ENCODE measurements around the gene SENP2. TPM values are rescaled to one million over a fixed set of nuclear protein-coding genes. Genes with fewer than 3 reads are reported as not detected.

Gene SENP2
- polyA plus RNA-seq, 1 experiment = 9.9 TPM

GRCh38 chr3:185584686-185585085 lies 1.4 kb upstream of the SENP2 start:
- DNase-seq (ENCODE audit: low read depth) = no peak

GRCh38 chr3:185585518-185585858 lies 607 bp upstream of the SENP2 start:
- H3K27me3 ChIP-seq (ENCODE audit: control insufficient read depth, insufficient read depth, low read length) = no peaks in the 10 kb centered on the region
- H3K4me3 ChIP-seq (ENCODE audit: low read depth, low read length) = peak overlapping the region; percentile 88
- ChIA-PET CTCF (interaction anchor here (0.9 to 3.9 kb wide), 2 partner anchors 10 to 40 kb away, joined by 4 to 19 read pairs; no protein-coding TSS in a partner anchor), POLR2A (no interaction called here)
- no peak for TF ChIP-seq CTCF (IDR thresholded peaks at IDR 0.05; ENCODE audit: insufficient read depth, low read depth, low read length)
- DNase-seq (ENCODE audit: low read depth) = no peak
- H3K36me3 ChIP-seq (ENCODE audit: control insufficient read depth, insufficient read depth, low read length) = no peaks in the 10 kb centered on the region

More at GRCh38 chr3:185584686-185585085, 1.4 kb upstream of the SENP2 start:
- no peak overlapping the region for H3K4me3 ChIP-seq (ENCODE audit: low read depth, low read length)
- ChIA-PET CTCF (interaction anchor here (3.9 kb wide), 1 partner anchor 9 kb away, joined by 19 read pairs; no protein-coding TSS in a partner anchor), POLR2A (no interaction called here)
- no peaks in the 10 kb centered on the region for H3K36me3 ChIP-seq (ENCODE audit: control insufficient read depth, insufficient read depth, low read length)
- no peaks in the 10 kb centered on the region for H3K27me3 ChIP-seq (ENCODE audit: control insufficient read depth, insufficient read depth, low read length)
- no peak for TF ChIP-seq CTCF (IDR thresholded peaks at IDR 0.05; ENCODE audit: insufficient read depth, low read depth, low read length)

- ChIA-PET CTCF (interaction anchor here (0.9 to 3.9 kb wide), 2 partner anchors 11 to 42 kb away, joined by 4 to 19 read pairs; no protein-coding TSS in a partner anchor), POLR2A (no interaction called here)
- peak overlapping the region; percentile 88 for H3K4me3 ChIP-seq (ENCODE audit: low read depth, low read length)
- no peaks in the 10 kb centered on the region for H3K27me3 ChIP-seq (ENCODE audit: control insufficient read depth, insufficient read depth, low read length)
- H3K36me3 ChIP-seq (ENCODE audit: control insufficient read depth, insufficient read depth, low read length) = no peaks in the 10 kb centered on the region; the same call in 1 of the 2 replicates
- no peak for DNase-seq (ENCODE audit: low read depth)
- TF ChIP-seq CTCF (IDR thresholded peaks at IDR 0.05; ENCODE audit: insufficient read depth, low read depth, low read length) = no peak
Measured at GRCh38 chr3:185586686-185587039, 568 bp downstream of the SENP2 start.

GRCh38 chr3:185594073-185594472 lies 8.0 kb downstream of the SENP2 start:
- no peak for DNase-seq (ENCODE audit: low read depth)
- no peaks in the 10 kb centered on the region; the same call in none of the 2 replicates for H3K36me3 ChIP-seq (ENCODE audit: control insufficient read depth, insufficient read depth, low read length)
- ChIA-PET POLR2A (no interaction called here), CTCF (no interaction called here)
- TF ChIP-seq CTCF (IDR thresholded peaks at IDR 0.05; ENCODE audit: insufficient read depth, low read depth, low read length) = no peak
- H3K27me3 ChIP-seq (ENCODE audit: control insufficient read depth, insufficient read depth, low read length) = no peaks in the 10 kb centered on the region
- no peak overlapping the region for H3K4me3 ChIP-seq (ENCODE audit: low read depth, low read length)

- DNase-seq (ENCODE audit: low read depth) = no peak
- ChIA-PET CTCF (interaction anchor here (0.7 kb wide), 1 partner anchor 438 kb away, joined by 3 read pairs; no protein-coding TSS in a partner anchor), POLR2A (no interaction called here)
- Histone ChIP-seq H3K4me3 (ENCODE audit: low read depth, low read length) (no peak overlapping the region), H3K36me3 (ENCODE audit: control insufficient read depth, insufficient read depth, low read length) (no peaks in the 10 kb centered on the region; the same call in none of the 2 replicates), H3K27me3 (ENCODE audit: control insufficient read depth, insufficient read depth, low read length) (no peaks in the 10 kb centered on the region)
- TF ChIP-seq CTCF (IDR thresholded peaks at IDR 0.05; ENCODE audit: insufficient read depth, low read depth, low read length) = no peak
Measured at GRCh38 chr3:185595526-185595925, 9.4 kb downstream of the SENP2 start.
